RWPE1 (cell line): ENCODE measurements around the gene ZDHHC1.

Source experiments
- CTCF ChIA-PET: fragments of 350-600 bp; sonication (Branson Sonifier 250); formaldehyde crosslinking; extraction: SDS; loops from one replicate; lab custom pipeline; 2021; lab: Yijun Ruan, JAX
- POLR2A ChIA-PET: fragments of 400-600 bp; formaldehyde crosslinking; extraction: SDS; loops from one replicate; lab custom pipeline; 2020; ENCODE audit warnings: antibody characterized with exemption; ENCODE audit not compliant: low non-redundant PET; lab: Yijun Ruan, JAX
- DNase-seq: peaks from one replicate; pipeline ENCODE4 v3.0.0; 2012; ENCODE audit warnings: low spot score
- H3K27ac ChIP-seq: fragments of 450-650 bp; 2 replicates; pipeline ENCODE4 v1.5.1; 2017
- TF ChIP-seq, protein P1 (sequence below): fragments of 450-650 bp; conservative IDR thresholded peaks from 2 replicates; pipeline ENCODE4 v1.5.1; 2017; ENCODE audit warnings: low read depth, mild to moderate bottlenecking

ZDHHC1 gene

GRCh38 chr16:67445913-67446907 is 29.9 kb upstream of the ZDHHC1 start:
- TF ChIP-seq, protein P1, sequence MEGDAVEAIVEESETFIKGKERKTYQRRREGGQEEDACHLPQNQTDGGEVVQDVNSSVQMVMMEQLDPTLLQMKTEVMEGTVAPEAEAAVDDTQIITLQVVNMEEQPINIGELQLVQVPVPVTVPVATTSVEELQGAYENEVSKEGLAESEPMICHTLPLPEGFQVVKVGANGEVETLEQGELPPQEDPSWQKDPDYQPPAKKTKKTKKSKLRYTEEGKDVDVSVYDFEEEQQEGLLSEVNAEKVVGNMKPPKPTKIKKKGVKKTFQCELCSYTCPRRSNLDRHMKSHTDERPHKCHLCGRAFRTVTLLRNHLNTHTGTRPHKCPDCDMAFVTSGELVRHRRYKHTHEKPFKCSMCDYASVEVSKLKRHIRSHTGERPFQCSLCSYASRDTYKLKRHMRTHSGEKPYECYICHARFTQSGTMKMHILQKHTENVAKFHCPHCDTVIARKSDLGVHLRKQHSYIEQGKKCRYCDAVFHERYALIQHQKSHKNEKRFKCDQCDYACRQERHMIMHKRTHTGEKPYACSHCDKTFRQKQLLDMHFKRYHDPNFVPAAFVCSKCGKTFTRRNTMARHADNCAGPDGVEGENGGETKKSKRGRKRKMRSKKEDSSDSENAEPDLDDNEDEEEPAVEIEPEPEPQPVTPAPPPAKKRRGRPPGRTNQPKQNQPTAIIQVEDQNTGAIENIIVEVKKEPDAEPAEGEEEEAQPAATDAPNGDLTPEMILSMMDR: no peak

DNA sequence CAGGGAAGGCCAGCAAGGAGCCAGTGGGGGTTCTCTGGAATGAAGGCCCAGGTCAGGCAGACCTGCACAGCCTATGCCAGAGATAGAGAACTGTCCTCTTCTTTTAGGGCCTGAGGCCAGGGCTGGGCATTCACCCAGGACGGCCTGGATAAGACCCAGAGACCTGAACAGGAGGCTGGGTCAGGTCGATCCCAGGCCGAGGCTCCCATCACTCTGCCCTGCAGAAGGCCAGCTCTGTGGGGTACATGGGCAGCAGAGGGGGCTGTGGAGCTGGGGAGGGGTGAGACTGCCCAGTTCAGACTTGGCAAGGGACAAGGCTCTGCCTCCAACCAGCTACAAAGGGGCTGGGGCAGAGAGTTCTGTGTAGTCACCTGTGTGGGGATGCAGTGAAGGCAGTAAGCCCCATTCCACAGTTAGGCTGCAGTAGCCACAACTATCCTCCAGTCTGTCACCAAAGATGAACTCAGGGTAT is 29.2 kb upstream of the ZDHHC1 start:
- TF ChIP-seq, protein P1: no peak
- no peak for DNase-seq
- ChIA-PET CTCF (interaction anchor here (0.9 to 2.8 kb wide), 2 partner anchors 17 to 21 kb away, joined by 5 to 13 read pairs; no protein-coding TSS in a partner anchor), POLR2A (no interaction called here)
- peak overlapping the region; percentile 23; the same call in 1 of the 2 replicates for H3K27ac ChIP-seq

More at GRCh38 chr16:67445913-67446907, 29.9 kb upstream of the ZDHHC1 start:
- H3K27ac ChIP-seq: peak overlapping the region; percentile 23
- DNase-seq: no peak
- POLR2A ChIA-PET: no interaction called here
- CTCF ChIA-PET: interaction anchor here (0.9 to 2.8 kb wide), 4 partner anchors 16 to 72 kb away, joined by 4 to 13 read pairs (median 5); no protein-coding TSS in a partner anchor

- TF ChIP-seq, protein P1: no peak
- DNase-seq: no peak
- ChIA-PET POLR2A (no interaction called here), CTCF (interaction anchor here (0.7 to 2.8 kb wide), 3 partner anchors 16 to 28 kb away, joined by 4 to 13 read pairs (median 6); no protein-coding TSS in a partner anchor)
- H3K27ac ChIP-seq: peak overlapping the region; percentile 23; the same call in 1 of the 2 replicates
These were observed 28.8 kb upstream of the ZDHHC1 start for GRCh38 chr16:67445126-67445426.

DNA sequence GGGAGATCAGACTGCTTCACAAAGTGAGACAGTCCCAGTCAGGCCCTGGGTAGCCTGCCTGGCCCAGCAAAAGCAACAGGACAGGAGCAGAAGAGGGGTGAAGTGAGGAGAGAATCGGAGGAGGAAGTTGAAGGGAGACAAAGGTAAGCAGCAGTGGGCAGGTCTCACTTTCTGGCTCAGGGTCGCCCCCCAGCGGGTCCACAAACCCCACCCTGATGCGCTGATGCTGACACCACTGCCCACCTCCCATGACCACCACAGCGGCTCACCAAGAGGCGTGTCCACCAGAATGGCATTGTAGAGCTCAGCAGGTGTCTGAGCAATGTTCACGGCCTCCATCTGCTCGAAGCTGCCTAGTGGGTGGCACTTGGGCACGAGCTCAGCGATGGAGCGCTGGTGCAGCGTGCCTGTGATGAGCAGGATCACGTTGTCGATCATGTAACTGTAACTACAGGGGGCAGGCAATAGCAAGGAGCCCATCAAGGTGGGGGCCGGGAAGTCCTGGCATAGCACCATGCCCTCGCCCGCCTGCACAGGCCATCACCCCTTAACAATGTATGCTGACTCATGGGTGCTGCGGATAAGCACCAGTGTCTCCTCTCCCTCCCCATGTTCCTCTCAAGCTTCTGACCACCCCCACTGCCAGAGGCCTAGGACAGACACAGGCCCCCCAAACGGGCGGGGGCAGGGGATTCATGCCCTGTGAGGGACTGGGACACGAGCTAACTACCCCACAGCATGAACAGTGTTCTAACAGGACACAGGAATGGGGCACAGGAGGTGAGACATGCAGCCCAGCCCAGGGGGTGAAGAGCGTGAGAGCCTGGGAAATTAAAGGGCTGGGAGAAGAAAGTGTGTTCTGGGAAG is 28.2 kb upstream of the ZDHHC1 start:
- TF ChIP-seq, protein P1: no peak
- ChIA-PET POLR2A (no interaction called here), CTCF (interaction anchor here (0.5 to 2.8 kb wide), 4 partner anchors 16 to 586 kb away, joined by 3 to 13 read pairs (median 5); no protein-coding TSS in a partner anchor)
- DNase-seq: no peak
- peak overlapping the region; percentile 23; the same call in 1 of the 2 replicates for H3K27ac ChIP-seq

GRCh38 chr16:67443265-67443664 is 27.0 kb upstream of the ZDHHC1 start:
- ChIA-PET POLR2A (interaction anchor here (0.6 kb wide), 1 partner anchor 629 kb away, joined by 3 read pairs; no protein-coding TSS in a partner anchor), CTCF (interaction anchor here (0.5 to 2.1 kb wide), 3 partner anchors 23 to 462 kb away, joined by 3 to 8 read pairs (median 4); no protein-coding TSS in a partner anchor)
- DNase-seq: no peak
- H3K27ac ChIP-seq: peak overlapping the region; percentile 16
- TF ChIP-seq, protein P1: no peak
